Mesothelial cell of epicardium (in vitro differentiated cells): ENCODE measurements around the gene SLC6A3. TPM values are rescaled to one million over a fixed set of nuclear protein-coding genes. Genes with fewer than 3 reads are reported as not detected.

Source experiments
- DNase-seq, 2 experiments: peaks; one replicate each; pipeline ENCODE4 v3.0.0; 2021; ENCODE audit warnings: low spot score in 2 of 2; ENCODE audit not compliant: unreplicated experiment in 2 of 2
- H3K27ac Mint-ChIP-seq: 2 replicates; pipeline ENCODE4 v1.8.0; 2021; ENCODE audit warnings: mixed read lengths
- H3K27me3 Mint-ChIP-seq: 2 replicates; pipeline ENCODE4 v1.8.0; 2021; ENCODE audit warnings: low read depth, mixed read lengths
- H3K36me3 Mint-ChIP-seq: 2 replicates; pipeline ENCODE4 v1.8.0; 2021; ENCODE audit warnings: mixed read lengths
- H3K4me1 Mint-ChIP-seq: 2 replicates; pipeline ENCODE4 v1.8.0; 2021; ENCODE audit warnings: mixed read lengths
- H3K4me3 Mint-ChIP-seq: 2 replicates; pipeline ENCODE4 v1.8.0; 2021; ENCODE audit warnings: mild to moderate bottlenecking, moderate library complexity, mixed read lengths
- H3K9me3 Mint-ChIP-seq: 2 replicates; pipeline ENCODE4 v1.8.0; 2021; ENCODE audit warnings: mixed read lengths
- total RNA-seq: library from RNA; stranded (reverse); gene quantifications from 3 replicates; pipeline ENCODE4 v1.2.1, GENCODE V29; 2021
- TF ChIP-seq, protein P1 (sequence below): fragments of 200-600 bp; sonication (generic); IDR thresholded peaks from one replicate; pipeline ENCODE4 v1.5.0; 2021; ENCODE audit warnings: antibody characterized with exemption; ENCODE audit not compliant: unreplicated experiment

SLC6A3 gene
- total RNA-seq, 1 donor from 2014 or later, result 0.04 TPM

DNA sequence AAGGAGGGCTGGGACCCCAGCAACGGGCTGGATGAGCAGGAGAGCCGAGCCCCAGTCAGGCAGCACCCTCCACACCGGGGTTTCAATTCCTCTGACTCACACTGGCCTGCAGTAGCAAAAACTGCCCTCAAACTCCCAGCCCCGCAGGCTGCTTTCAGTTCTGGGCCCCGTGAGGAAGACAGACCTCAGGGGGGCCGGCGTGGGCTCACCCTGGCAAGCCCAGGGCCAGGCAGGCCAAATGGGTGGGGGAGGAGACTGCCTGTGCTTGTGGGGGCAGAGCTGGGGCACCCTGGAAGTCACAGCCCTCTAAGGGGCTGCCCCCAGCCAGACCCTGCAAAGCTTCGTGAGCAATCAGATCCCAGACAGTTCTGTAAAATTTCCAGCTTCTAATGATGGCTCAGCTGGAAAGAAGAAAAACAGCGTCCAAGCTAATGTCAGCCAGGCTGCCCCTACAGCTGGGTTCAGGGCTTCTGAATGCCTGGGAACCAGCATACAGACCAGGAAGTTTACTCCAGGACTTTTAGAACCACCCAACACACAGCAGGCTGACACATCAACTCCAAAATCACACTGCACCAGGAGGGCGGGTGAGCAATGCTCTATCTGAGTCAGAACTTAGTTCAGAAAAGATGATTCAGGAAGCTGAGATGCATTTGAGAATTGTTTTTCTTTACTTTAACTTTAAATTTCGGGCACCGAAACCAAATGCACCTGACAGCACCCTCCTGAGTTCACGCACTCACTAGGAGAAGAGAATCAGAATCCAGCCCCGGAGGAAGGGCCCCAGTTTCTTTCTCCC lies 43.8 kb upstream of the SLC6A3 start:
- Mint-ChIP-seq H3K27me3 (no peaks in the 10 kb centered on the region), H3K27ac (no peak overlapping the region), H3K4me1 (no peaks in the 10 kb centered on the region), H3K4me3 (no peak overlapping the region), H3K9me3 (no peaks in the 10 kb centered on the region), H3K36me3 (peaks cover 16% of the 10 kb centered on the region)
- TF ChIP-seq, protein P1, sequence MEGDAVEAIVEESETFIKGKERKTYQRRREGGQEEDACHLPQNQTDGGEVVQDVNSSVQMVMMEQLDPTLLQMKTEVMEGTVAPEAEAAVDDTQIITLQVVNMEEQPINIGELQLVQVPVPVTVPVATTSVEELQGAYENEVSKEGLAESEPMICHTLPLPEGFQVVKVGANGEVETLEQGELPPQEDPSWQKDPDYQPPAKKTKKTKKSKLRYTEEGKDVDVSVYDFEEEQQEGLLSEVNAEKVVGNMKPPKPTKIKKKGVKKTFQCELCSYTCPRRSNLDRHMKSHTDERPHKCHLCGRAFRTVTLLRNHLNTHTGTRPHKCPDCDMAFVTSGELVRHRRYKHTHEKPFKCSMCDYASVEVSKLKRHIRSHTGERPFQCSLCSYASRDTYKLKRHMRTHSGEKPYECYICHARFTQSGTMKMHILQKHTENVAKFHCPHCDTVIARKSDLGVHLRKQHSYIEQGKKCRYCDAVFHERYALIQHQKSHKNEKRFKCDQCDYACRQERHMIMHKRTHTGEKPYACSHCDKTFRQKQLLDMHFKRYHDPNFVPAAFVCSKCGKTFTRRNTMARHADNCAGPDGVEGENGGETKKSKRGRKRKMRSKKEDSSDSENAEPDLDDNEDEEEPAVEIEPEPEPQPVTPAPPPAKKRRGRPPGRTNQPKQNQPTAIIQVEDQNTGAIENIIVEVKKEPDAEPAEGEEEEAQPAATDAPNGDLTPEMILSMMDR, result no peak
- DNase-seq, result no peak

GRCh38 chr5:1487079-1487764 lies 42.0 kb upstream of the SLC6A3 start:
- DNase-seq, result no peak
- Mint-ChIP-seq H3K4me3 (no peak overlapping the region), H3K4me1 (no peaks in the 10 kb centered on the region), H3K27ac (no peak overlapping the region), H3K27me3 (no peaks in the 10 kb centered on the region), H3K36me3 (peaks cover 13% of the 10 kb centered on the region), H3K9me3 (no peaks in the 10 kb centered on the region)
- TF ChIP-seq, protein P1, result no peak

DNA sequence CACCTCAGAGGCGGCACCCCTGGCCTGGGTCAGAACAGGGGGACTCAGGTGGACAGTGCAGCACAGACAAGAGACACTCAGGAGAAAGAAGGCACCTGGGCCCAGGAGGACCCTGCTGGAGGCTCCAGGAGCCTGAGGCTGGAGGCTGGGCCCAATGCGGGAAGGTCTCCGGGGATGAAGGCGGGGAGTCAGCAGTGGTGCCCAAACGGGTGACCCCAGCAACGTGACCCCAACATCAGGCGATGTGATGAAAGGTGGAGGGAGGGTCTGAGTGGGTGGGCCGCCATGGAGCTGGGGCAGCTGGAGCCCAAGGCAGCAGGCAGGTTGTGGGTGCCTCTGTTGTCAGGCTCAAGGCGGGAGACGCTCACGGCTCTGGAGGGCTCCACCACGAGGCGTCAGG lies 41.0 kb upstream of the SLC6A3 start:
- Mint-ChIP-seq H3K4me3 (no peak overlapping the region), H3K4me1 (no peaks in the 10 kb centered on the region), H3K27me3 (no peaks in the 10 kb centered on the region), H3K9me3 (no peaks in the 10 kb centered on the region), H3K27ac (no peak overlapping the region), H3K36me3 (peaks cover 9% of the 10 kb centered on the region)
- DNase-seq, result no peak
- TF ChIP-seq, protein P1, result no peak

GRCh38 chr5:1485579-1486118 lies 40.4 kb upstream of the SLC6A3 start:
- Mint-ChIP-seq H3K27ac (no peak overlapping the region), H3K4me1 (no peaks in the 10 kb centered on the region), H3K27me3 (no peaks in the 10 kb centered on the region), H3K4me3 (no peak overlapping the region), H3K36me3 (peaks cover 5% of the 10 kb centered on the region), H3K9me3 (no peaks in the 10 kb centered on the region)
- DNase-seq, result no peak
- TF ChIP-seq, protein P1, result no peak

- Mint-ChIP-seq H3K36me3 (peaks cover 5% of the 10 kb centered on the region), H3K27ac (no peak overlapping the region), H3K4me3 (no peak overlapping the region), H3K9me3 (no peaks in the 10 kb centered on the region), H3K4me1 (no peaks in the 10 kb centered on the region), H3K27me3 (no peaks in the 10 kb centered on the region)
- DNase-seq, result no peak
- TF ChIP-seq, protein P1, result no peak
These were observed 39.7 kb upstream of the SLC6A3 start for GRCh38 chr5:1484730-1485578.
